ENCODE measurements around the gene FUS.
"Not testable (repeated sequence)": the region's sequence is repeated elsewhere in the genome, so short reads cannot be mapped to it uniquely, and the experiment has no call there.

FUS gene

DNA sequence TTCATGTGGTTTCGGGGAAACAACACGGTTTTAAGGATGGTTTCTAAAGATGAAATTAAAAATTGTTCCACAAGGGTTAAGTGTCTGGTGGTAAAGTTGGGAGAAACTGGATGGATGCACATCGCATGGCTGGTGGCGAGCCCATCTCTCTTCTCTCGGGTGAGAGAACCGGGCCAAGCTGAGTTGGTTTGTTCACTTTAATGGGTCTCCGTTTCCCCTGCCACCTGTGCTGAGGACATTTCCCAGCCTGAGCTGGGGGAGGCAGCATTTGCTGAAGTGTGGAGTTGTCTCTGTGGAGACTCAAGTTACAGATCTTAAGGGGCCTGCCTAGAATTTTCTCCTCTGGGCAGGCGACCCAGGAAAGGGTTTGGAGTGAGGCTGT is 7.9 kb downstream of the FUS start:
- no peak for DNase-seq

DNA sequence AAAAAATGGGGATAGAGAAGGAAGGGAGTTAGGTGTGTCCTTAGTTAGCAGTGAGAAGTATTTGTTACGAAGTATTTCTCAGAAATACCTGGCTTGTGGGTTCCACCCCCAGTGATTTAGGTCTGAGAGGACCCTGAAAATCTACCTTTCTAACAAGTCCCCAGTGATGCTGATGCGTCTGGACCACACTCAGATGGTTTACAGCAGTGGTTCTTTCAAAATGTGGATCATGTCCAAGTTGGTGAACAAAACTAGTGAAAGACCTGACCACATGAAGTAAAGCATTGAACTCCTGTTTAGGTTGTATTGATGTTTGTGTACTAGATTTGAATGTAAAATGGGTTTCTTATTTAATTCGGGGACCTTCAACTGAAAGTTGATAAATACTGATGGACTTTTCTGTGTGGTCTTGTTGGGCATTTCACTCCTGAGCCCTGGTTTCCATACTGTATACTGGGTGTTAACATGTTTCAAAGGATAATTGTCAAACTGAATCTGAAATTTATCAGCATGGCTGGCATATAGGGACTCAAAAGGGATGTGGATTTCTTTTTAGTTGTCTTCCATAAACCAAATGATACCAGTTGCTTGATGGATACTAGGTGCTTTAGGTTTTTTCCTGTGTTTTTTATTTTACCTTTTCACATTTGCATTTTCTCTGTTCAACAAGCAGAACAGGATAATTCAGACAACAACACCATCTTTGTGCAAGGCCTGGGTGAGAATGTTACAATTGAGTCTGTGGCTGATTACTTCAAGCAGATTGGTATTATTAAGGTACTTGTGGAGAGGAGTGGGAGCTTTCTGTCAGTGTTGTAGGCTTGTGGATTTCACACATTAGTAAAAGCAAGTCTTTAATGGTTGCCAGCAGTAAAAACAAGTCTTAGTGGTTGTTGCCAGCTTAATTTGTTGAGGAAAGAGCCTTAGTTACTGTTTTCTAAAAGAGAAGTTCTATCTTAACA is 8.8 kb downstream of the FUS start:
- DNase-seq, result no peak

- no peak for DNase-seq
Measured at GRCh38 chr16:31189412-31189778, 9.5 kb downstream of the FUS start.

GRCh38 chr16:31190061-31190460 is 10.1 kb downstream of the FUS start:
- no peak for DNase-seq

DNA sequence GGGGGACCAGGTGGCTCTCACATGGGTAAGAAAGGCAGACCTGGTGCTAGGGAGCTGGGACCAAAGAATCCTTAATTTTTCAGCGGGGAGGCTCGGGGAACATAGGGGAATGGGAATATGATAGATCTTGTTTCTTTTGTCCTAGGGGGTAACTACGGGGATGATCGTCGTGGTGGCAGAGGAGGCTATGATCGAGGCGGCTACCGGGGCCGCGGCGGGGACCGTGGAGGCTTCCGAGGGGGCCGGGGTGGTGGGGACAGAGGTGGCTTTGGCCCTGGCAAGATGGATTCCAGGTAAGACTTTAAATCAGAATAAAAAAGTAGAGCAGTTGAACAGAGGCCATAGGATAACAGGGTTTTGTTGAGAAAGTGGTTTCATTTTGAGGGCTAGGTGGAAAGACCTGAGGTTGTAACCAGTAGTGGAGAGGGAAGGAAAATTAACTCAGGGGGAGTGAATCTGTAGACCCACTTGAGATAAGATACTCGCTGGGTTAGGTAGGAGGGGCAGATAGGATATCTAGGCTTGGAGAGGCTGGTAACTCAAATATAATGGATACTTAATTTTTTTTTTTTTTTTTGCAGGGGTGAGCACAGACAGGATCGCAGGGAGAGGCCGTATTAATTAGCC is 11.0 kb downstream of the FUS start:
- DNase-seq, result no peak

- no peak for DNase-seq
Measured at GRCh38 chr16:31191697-31192428, 11.9 kb downstream of the FUS start.

GRCh38 chr16:31192856-31193642 is 13.1 kb downstream of the FUS start:
- DNase-seq, result no peak

DNA sequence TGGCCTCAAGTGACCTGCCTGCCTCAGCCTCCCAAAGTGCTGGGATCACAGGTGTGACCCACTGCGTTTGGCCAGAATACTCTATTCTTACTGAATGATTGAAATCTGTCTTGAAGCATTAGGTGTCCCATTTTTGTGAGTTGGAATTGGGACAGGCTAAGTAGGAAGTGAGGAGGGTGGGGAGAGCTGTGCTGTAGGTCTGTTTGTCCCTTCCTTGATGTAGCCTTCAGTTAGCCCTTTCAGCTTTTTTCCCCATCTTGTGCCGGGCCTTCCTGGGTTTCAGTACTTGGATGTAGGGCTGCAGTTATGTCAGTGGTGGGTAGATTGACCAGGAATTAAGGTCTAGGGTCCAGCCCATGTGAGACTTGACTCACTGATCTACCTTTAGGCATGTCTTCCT is 13.9 kb downstream of the FUS start:
- no peak for DNase-seq

GRCh38 chr16:31194898-31195297 is 15.0 kb downstream of the FUS start:
- DNase-seq, result no peak

GRCh38 chr16:31195861-31196260 is 15.9 kb downstream of the FUS start:
- DNase-seq, result not testable (repeated sequence)

DNA sequence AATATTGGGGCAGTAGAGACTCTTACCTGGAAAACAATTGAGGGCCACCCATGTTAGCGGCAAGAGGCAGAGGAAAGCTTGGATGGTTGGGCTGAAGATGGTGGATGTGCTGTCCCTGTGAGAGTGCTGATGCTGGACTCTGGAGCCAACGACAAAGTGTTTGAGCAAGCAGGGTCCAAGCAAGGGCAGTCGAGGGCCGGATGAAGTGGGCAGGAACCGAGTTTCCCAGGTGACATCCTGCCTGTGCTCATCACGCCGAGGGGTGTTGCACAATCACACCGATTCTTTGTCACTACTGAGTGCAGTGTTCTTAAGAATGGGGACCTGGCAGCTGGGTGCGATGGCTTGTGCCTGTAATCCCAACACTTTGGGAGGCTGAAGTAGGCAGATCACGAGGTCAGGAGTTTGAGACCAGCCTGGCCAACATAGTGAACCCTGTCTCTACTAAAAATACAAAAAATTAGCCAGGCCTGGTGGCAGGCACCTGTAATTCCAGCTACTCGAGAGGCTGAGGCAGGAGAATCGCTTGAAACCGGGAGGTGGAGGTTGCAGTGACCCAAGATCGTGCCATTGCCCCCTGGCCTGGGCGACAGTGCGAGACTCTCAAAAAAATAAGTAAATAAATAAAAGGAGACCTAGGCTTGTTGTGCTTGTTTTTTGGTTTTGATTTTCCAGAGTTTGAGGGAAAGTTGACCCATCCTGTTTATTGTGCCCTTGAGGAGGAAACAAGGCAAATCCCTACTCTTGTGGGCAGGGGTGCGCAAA is 16.6 kb downstream of the FUS start:
- no peak for DNase-seq

- no peak for DNase-seq
Measured at GRCh38 chr16:31198207-31198882, 18.4 kb downstream of the FUS start.

DNA sequence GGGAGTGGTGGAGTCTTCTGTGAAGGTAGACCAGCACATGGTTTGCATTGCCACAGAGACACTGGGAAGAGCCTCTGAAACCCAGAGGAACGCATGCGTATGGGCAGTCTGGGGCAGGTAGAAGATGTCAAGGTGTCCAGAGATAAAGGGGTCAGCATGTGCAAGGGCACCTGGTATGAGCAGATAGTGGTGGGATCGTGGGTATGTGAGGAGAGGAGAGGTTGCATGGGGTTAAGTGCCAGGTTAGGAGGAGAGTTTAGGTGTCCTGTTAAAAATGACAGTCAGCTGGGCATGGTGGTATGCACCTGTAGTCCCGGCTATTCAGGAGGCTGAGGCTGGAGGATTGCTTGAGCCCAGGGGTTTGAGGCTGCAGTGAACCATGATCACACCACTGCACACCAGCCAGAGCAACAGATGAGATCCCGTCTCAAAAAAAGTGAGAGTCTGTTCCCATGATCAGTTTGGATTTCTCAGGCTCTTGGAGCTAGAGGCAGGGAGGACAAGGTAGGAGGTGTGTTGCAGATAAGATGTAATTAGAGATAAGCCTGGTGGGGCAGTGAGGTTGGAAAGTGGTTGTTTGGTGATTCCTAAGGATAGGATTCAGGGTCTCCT is 19.6 kb downstream of the FUS start:
- DNase-seq, result no peak

GRCh38 chr16:31200111-31200510 is 20.2 kb downstream of the FUS start:
- DNase-seq, result not testable (repeated sequence)

GRCh38 chr16:31200821-31201568 is 21.1 kb downstream of the FUS start:
- DNase-seq, result no peak

DNA sequence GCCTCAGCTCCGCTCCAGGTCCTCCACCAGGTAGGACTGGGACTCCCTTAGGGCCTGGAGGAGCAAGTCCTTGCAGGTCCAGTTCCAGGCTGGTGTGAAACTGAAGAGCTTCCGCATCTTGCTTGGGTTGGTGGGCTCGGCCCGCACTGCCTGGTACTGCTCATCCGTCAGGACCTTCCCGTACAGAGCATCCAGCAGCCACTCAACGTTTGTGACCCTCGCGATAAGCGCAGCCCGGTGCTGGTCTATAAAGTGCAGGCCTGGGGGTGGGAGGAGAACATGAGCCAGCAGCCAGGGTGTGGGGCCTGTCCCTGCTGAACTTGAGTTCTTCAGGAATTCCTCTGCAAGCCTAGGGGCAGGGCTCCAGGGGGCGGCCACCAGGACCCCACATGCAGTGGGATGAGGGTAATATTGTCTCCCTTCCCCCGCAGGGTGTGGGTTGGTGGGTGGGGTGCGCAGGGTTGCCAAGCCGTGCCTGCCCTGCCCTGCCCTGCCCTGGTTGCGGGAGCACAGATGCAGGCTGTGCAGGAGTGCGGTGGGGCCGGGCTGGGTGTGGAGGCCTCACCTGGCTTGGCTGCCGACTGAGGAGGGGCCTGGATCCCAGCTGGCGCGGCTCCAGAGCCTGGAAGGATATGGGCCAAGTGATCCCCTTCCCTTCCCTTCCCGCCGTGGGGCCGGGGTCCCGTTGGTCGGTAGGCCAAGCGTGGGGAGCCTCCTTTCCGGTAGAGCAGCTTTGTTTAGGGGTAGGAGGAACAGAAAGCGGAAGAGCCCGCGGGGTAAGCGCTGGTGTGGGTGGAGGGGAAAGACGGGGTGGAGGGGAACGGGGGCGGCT is 21.9 kb downstream of the FUS start:
- DNase-seq, result no peak

GRCh38 chr16:31202414-31203375 is 22.8 kb downstream of the FUS start, which contains the start of gene PYCARD:
Gene PYCARD, minus strand, starts transcription at chr16:31202760. Its CDS starts 70 bp downstream, at chr16:31202690.
- no peak for DNase-seq
